GM23338 (cell line): ENCODE results near the gene WWOX. TPM values are rescaled to one million over a fixed set of nuclear protein-coding genes. Genes with fewer than 3 reads are reported as not detected.

ENCODE experiments used
- ATAC-seq: fragments of 200-7000 bp; cut with Tn5 transposase; 3 replicates; pipeline ENCODE4 v1.9.1; 2020
- DNase-seq: peaks from one replicate; pipeline ENCODE4 v3.0.0-alpha.2; 2015; ENCODE audit warnings: low spot score
- H2AFZ ChIP-seq: fragments of 200-600 bp; sonication (generic); 2 replicates; pipeline ENCODE4 v1.8.0; 2016; ENCODE audit warnings: antibody characterized with exemption, mild to moderate bottlenecking, moderate library complexity
- H3F3A ChIP-seq: fragments of 200-600 bp; sonication (generic); replicated peaks from 2 replicates; pipeline ENCODE4 v1.8.0; 2017; ENCODE audit warnings: antibody characterized with exemption, mixed run types, low read depth
- H3K27ac ChIP-seq: fragments of 200-600 bp; sonication (generic); 2 replicates; pipeline ENCODE4 v1.6.1; 2016; ENCODE audit warnings: low read depth
- H3K27me3 ChIP-seq: fragments of 200-600 bp; sonication (generic); 2 replicates; pipeline ENCODE4 v1.8.0; 2016; ENCODE audit warnings: mild to moderate bottlenecking, mixed run types, moderate library complexity; ENCODE audit not compliant: insufficient read depth
- H3K36me3 ChIP-seq: fragments of 200-600 bp; sonication (generic); 2 replicates; pipeline ENCODE4 v1.8.0; 2016; ENCODE audit warnings: mild to moderate bottlenecking; ENCODE audit not compliant: insufficient read depth
- H3K4me1 ChIP-seq: fragments of 200-600 bp; sonication (generic); 2 replicates; pipeline ENCODE4 v1.8.0; 2016; ENCODE audit warnings: mild to moderate bottlenecking, moderate library complexity; ENCODE audit not compliant: insufficient read depth
- H3K4me2 ChIP-seq: fragments of 200-600 bp; sonication (generic); 2 replicates; pipeline ENCODE4 v1.7.1; 2017; ENCODE audit warnings: mixed run types
- H3K4me3 ChIP-seq: fragments of 200-600 bp; sonication (generic); 2 replicates; pipeline ENCODE4 v1.6.1; 2016; ENCODE audit warnings: mixed run types
- H3K79me2 ChIP-seq: fragments of 200-600 bp; sonication (generic); replicated peaks from 2 replicates; pipeline ENCODE4 v1.8.0; 2017; ENCODE audit warnings: mild to moderate bottlenecking; ENCODE audit not compliant: insufficient read depth
- H3K9me2 ChIP-seq: fragments of 200-600 bp; sonication (generic); 2 replicates; pipeline ENCODE4 v1.8.0; 2017; ENCODE audit not compliant: insufficient read depth
- H4K20me1 ChIP-seq: fragments of 200-600 bp; sonication (generic); replicated peaks from 2 replicates; pipeline ENCODE4 v1.8.0; 2017; ENCODE audit warnings: mild to moderate bottlenecking; ENCODE audit not compliant: insufficient read depth
- H3K27ac Mint-ChIP-seq: 2 replicates; pipeline ENCODE4 v1.8.0; 2020; ENCODE audit warnings: inconsistent platforms, mild to moderate bottlenecking, moderate library complexity, mixed read lengths
- H3K27me3 Mint-ChIP-seq: 3 replicates; pipeline ENCODE4 v1.8.0; 2022; ENCODE audit warnings: low read depth, mild to moderate bottlenecking, moderate library complexity, mixed read lengths, inconsistent platforms; ENCODE audit not compliant: insufficient read depth, poor library complexity
- H3K36me3 Mint-ChIP-seq: 3 replicates; pipeline ENCODE4 v1.8.0; 2021; ENCODE audit warnings: low read depth, mild to moderate bottlenecking, inconsistent platforms, moderate library complexity, mixed read lengths
- H3K4me1 Mint-ChIP-seq: 3 replicates; pipeline ENCODE4 v1.8.0; 2020; ENCODE audit warnings: mild to moderate bottlenecking, inconsistent platforms, mixed read lengths
- H3K4me3 Mint-ChIP-seq: 3 replicates; pipeline ENCODE4 v1.8.0; 2021; ENCODE audit warnings: moderate library complexity, mild to moderate bottlenecking, inconsistent platforms, mixed read lengths
- H3K9me3 Mint-ChIP-seq: 3 replicates; pipeline ENCODE4 v1.8.0; 2020; ENCODE audit warnings: moderate library complexity, mild to moderate bottlenecking, inconsistent platforms, mixed read lengths
- CREB1 ChIP-seq: fragments of 250-450 bp; sonication (Bioruptor Pico); IDR thresholded peaks from 2 replicates; pipeline ENCODE4 v1.5.0; 2020; ENCODE audit warnings: low read depth, mild to moderate bottlenecking, moderate library complexity
- EZH2 ChIP-seq: fragments of 200-600 bp; sonication (generic); IDR thresholded peaks from one replicate; pipeline ENCODE4 v1.8.0; 2017; ENCODE audit warnings: antibody characterized with exemption, mild to moderate bottlenecking, low read depth; ENCODE audit not compliant: unreplicated experiment
- EZH2phosphoT487 ChIP-seq: fragments of 200-600 bp; sonication (generic); IDR thresholded peaks from one replicate; pipeline ENCODE4 v1.8.1; 2018; ENCODE audit warnings: antibody characterized with exemption; ENCODE audit not compliant: unreplicated experiment
- JUNB ChIP-seq: IDR thresholded peaks from one replicate; pipeline ENCODE4 v1.6.1; 2016; ENCODE audit warnings: antibody characterized with exemption; ENCODE audit not compliant: unreplicated experiment
- NANOG ChIP-seq: IDR thresholded peaks from 2 replicates; pipeline ENCODE4 v1.6.1; 2016; ENCODE audit warnings: antibody characterized with exemption, borderline replicate concordance
- POLR2AphosphoS5 ChIP-seq: IDR thresholded peaks from 2 replicates; pipeline ENCODE4 v1.6.1; 2016; ENCODE audit warnings: antibody characterized with exemption, low read depth
- STAT1 ChIP-seq: IDR thresholded peaks from one replicate; pipeline ENCODE4 v1.6.1; 2016; ENCODE audit warnings: antibody characterized with exemption; ENCODE audit not compliant: unreplicated experiment
- ZNF114 ChIP-seq: fragments of 250-450 bp; sonication (Bioruptor Pico); IDR thresholded peaks from 2 replicates; pipeline ENCODE4 v1.5.0; 2020; ENCODE audit warnings: mild to moderate bottlenecking, moderate library complexity
- ZNF331 ChIP-seq: fragments of 250-450 bp; sonication (Bioruptor Pico); IDR thresholded peaks from 2 replicates; pipeline ENCODE4 v1.5.0; 2020; ENCODE audit warnings: low read depth, mild to moderate bottlenecking, moderate library complexity
- polyA plus RNA-seq: library from polyadenylated mRNA; unstranded; fragments of >200 nt; fragmentation: Nextera tagmentation; extraction: Ambion mirVana; gene quantifications from 2 replicates; pipeline ENCODE4 v1.2.1, GENCODE V29; 2016
- total RNA-seq: library from RNA; depleted of rRNA; stranded (reverse); fragments of >200 nt; shearing (Covaris generic); gene quantifications from 2 replicates; pipeline ENCODE4 v1.2.3, GENCODE V29; 2014
- TF ChIP-seq, protein P1 (sequence below): IDR thresholded peaks from 2 replicates; pipeline ENCODE4 v1.6.1; 2016; ENCODE audit warnings: antibody characterized with exemption
- TF ChIP-seq, protein P2 (sequence below): fragments of 250-450 bp; sonication (Bioruptor Pico); IDR thresholded peaks from 2 replicates; pipeline ENCODE4 v1.5.0; 2020; ENCODE audit warnings: mild to moderate bottlenecking, moderate library complexity
- TF ChIP-seq, protein P3 (sequence below), 2 experiments: fragments of 200-600 bp in 1 of 2; sonication (generic) in 1 of 2; conservative IDR thresholded peaks; 2 replicates each; pipeline versions ENCODE4 v1.5.1 to v1.6.1; 2016 to 2017; ENCODE audit warnings: antibody characterized with exemption in 2 of 2, low read depth in 2 of 2, mild to moderate bottlenecking in 2 of 2, moderate library complexity in 1 of 2
- TF ChIP-seq, protein P4 (sequence below): IDR thresholded peaks from one replicate; pipeline ENCODE4 v1.6.1; 2018; ENCODE audit warnings: antibody characterized with exemption; ENCODE audit not compliant: unreplicated experiment

WWOX gene
- total and polyA plus RNA-seq, 2 experiments from 2014 or later: 10.0 to 19.3 TPM

DNA sequence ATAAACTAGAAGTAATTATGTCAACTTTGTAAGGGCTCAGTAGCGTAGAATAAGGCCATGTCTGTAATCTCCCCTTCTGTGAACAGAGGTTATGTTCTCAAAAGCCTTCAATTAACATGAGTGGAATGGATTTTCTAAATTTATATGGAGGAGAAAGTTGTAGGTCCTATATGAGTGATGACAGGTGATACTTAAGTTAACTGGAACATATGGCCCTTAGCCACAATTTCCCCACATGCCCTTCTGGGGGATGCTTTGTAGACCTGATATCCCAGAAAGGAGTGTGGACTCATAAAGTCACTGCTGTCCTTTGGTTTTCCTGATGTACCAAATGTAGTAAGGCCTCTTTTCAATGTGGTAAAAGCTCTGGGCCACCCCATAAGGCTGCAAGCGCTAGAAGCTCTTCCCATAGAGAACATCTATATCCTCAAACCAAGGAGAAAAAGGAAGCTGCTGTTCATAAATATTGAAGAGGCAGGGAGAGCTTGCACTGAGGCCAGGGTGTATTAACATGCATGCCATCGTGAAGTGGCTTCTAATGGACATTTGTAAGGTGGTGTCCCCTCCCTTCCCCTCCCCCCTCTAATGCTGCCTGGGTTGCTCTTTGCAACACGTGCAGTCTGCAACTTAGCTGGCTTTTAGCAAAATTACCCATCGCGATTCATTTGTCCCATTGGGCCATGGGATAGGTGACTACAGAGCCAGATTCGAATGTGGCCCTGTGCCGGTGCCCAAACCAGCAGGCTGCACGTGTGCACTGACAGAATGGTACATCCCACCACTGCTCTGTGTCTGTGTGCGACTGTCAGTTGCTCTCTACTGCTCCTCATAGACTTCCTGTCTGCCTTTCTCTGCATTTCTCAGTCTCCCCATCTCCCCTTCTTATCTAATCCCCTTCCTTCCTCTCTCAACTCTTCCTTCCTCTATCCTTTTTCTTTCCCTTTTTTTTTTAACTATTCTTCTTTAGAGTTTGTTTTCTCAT is 269.0 kb downstream of the WWOX start:
- H3K36me3 Mint-ChIP-seq: no peaks in the 10 kb centered on the region
- Histone ChIP-seq H3K9me2 (peaks cover 3% of the 10 kb centered on the region; the same call in 1 of the 2 replicates), H3K4me2 (no peak overlapping the region), H3K27ac (no peak overlapping the region), H3K36me3 (no peaks in the 10 kb centered on the region), H3K79me2 (no peaks in the 10 kb centered on the region), H3F3A (no peaks in the 10 kb centered on the region), H4K20me1 (no peaks in the 10 kb centered on the region), H3K27me3 (no peaks in the 10 kb centered on the region), H3K4me3 (no peak overlapping the region), H2AFZ (no peak overlapping the region), H3K4me1 (peaks cover 17% of the 10 kb centered on the region)
- H3K9me3 Mint-ChIP-seq: no peaks in the 10 kb centered on the region
- H3K4me3 Mint-ChIP-seq: no peak overlapping the region
- H3K4me1 Mint-ChIP-seq: peaks cover 31% of the 10 kb centered on the region
- no peaks in the 10 kb centered on the region for H3K27me3 Mint-ChIP-seq
- H3K27ac Mint-ChIP-seq: no peak overlapping the region
- TF ChIP-seq, protein P1, sequence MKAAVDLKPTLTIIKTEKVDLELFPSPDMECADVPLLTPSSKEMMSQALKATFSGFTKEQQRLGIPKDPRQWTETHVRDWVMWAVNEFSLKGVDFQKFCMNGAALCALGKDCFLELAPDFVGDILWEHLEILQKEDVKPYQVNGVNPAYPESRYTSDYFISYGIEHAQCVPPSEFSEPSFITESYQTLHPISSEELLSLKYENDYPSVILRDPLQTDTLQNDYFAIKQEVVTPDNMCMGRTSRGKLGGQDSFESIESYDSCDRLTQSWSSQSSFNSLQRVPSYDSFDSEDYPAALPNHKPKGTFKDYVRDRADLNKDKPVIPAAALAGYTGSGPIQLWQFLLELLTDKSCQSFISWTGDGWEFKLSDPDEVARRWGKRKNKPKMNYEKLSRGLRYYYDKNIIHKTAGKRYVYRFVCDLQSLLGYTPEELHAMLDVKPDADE: no peak
- TF ChIP-seq CREB1 (CRISPR knock-in tag): no peak
- TF ChIP-seq POLR2AphosphoS5: no peak
- TF ChIP-seq, protein P2, sequence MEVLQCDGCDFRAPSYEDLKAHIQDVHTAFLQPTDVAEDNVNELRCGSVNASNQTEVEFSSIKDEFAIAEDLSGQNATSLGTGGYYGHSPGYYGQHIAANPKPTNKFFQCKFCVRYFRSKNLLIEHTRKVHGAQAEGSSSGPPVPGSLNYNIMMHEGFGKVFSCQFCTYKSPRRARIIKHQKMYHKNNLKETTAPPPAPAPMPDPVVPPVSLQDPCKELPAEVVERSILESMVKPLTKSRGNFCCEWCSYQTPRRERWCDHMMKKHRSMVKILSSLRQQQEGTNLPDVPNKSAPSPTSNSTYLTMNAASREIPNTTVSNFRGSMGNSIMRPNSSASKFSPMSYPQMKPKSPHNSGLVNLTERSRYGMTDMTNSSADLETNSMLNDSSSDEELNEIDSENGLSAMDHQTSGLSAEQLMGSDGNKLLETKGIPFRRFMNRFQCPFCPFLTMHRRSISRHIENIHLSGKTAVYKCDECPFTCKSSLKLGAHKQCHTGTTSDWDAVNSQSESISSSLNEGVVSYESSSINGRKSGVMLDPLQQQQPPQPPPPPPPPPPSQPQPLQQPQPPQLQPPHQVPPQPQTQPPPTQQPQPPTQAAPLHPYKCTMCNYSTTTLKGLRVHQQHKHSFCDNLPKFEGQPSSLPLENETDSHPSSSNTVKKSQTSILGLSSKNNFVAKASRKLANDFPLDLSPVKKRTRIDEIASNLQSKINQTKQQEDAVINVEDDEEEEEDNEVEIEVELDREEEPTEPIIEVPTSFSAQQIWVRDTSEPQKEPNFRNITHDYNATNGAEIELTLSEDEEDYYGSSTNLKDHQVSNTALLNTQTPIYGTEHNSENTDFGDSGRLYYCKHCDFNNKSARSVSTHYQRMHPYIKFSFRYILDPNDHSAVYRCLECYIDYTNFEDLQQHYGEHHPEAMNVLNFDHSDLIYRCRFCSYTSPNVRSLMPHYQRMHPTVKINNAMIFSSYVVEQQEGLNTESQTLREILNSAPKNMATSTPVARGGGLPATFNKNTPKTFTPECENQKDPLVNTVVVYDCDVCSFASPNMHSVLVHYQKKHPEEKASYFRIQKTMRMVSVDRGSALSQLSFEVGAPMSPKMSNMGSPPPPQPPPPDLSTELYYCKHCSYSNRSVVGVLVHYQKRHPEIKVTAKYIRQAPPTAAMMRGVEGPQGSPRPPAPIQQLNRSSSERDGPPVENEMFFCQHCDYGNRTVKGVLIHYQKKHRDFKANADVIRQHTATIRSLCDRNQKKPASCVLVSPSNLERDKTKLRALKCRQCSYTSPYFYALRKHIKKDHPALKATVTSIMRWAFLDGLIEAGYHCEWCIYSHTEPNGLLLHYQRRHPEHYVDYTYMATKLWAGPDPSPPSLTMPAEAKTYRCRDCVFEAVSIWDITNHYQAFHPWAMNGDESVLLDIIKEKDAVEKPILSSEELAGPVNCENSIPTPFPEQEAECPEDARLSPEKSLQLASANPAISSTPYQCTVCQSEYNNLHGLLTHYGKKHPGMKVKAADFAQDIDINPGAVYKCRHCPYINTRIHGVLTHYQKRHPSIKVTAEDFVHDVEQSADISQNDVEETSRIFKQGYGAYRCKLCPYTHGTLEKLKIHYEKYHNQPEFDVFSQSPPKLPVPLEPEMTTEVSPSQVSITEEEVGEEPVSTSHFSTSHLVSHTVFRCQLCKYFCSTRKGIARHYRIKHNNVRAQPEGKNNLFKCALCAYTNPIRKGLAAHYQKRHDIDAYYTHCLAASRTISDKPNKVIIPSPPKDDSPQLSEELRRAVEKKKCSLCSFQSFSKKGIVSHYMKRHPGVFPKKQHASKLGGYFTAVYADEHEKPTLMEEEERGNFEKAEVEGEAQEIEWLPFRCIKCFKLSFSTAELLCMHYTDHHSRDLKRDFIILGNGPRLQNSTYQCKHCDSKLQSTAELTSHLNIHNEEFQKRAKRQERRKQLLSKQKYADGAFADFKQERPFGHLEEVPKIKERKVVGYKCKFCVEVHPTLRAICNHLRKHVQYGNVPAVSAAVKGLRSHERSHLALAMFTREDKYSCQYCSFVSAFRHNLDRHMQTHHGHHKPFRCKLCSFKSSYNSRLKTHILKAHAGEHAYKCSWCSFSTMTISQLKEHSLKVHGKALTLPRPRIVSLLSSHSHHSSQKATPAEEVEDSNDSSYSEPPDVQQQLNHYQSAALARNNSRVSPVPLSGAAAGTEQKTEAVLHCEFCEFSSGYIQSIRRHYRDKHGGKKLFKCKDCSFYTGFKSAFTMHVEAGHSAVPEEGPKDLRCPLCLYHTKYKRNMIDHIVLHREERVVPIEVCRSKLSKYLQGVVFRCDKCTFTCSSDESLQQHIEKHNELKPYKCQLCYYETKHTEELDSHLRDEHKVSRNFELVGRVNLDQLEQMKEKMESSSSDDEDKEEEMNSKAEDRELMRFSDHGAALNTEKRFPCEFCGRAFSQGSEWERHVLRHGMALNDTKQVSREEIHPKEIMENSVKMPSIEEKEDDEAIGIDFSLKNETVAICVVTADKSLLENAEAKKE (CRISPR knock-in tag): no peak
- TF ChIP-seq ZNF331 (CRISPR knock-in tag): no peak
- no peak for TF ChIP-seq EZH2
- no peak for TF ChIP-seq JUNB
- TF ChIP-seq, protein P3, sequence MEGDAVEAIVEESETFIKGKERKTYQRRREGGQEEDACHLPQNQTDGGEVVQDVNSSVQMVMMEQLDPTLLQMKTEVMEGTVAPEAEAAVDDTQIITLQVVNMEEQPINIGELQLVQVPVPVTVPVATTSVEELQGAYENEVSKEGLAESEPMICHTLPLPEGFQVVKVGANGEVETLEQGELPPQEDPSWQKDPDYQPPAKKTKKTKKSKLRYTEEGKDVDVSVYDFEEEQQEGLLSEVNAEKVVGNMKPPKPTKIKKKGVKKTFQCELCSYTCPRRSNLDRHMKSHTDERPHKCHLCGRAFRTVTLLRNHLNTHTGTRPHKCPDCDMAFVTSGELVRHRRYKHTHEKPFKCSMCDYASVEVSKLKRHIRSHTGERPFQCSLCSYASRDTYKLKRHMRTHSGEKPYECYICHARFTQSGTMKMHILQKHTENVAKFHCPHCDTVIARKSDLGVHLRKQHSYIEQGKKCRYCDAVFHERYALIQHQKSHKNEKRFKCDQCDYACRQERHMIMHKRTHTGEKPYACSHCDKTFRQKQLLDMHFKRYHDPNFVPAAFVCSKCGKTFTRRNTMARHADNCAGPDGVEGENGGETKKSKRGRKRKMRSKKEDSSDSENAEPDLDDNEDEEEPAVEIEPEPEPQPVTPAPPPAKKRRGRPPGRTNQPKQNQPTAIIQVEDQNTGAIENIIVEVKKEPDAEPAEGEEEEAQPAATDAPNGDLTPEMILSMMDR (conservative IDR thresholded peaks at IDR 0.05; ENCODE audit: low read depth in 2 of 2): no peak
- TF ChIP-seq NANOG: no peak
- TF ChIP-seq EZH2phosphoT487: no peak
- TF ChIP-seq, protein P4, sequence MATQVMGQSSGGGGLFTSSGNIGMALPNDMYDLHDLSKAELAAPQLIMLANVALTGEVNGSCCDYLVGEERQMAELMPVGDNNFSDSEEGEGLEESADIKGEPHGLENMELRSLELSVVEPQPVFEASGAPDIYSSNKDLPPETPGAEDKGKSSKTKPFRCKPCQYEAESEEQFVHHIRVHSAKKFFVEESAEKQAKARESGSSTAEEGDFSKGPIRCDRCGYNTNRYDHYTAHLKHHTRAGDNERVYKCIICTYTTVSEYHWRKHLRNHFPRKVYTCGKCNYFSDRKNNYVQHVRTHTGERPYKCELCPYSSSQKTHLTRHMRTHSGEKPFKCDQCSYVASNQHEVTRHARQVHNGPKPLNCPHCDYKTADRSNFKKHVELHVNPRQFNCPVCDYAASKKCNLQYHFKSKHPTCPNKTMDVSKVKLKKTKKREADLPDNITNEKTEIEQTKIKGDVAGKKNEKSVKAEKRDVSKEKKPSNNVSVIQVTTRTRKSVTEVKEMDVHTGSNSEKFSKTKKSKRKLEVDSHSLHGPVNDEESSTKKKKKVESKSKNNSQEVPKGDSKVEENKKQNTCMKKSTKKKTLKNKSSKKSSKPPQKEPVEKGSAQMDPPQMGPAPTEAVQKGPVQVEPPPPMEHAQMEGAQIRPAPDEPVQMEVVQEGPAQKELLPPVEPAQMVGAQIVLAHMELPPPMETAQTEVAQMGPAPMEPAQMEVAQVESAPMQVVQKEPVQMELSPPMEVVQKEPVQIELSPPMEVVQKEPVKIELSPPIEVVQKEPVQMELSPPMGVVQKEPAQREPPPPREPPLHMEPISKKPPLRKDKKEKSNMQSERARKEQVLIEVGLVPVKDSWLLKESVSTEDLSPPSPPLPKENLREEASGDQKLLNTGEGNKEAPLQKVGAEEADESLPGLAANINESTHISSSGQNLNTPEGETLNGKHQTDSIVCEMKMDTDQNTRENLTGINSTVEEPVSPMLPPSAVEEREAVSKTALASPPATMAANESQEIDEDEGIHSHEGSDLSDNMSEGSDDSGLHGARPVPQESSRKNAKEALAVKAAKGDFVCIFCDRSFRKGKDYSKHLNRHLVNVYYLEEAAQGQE: no peak
- no peak for TF ChIP-seq ZNF114 (CRISPR knock-in tag)
- TF ChIP-seq STAT1: no peak
- DNase-seq (no peak), ATAC-seq (no peak)
